PC-9 (cell line): ENCODE measurements around the gene METTL15. TPM values are rescaled to one million over a fixed set of nuclear protein-coding genes. Genes with fewer than 3 reads are reported as not detected.

Experiments
- BruUV-seq: library from RNA; stranded (reverse); fragments of 400-500 nt; replicated peaks from 2 replicates; lab custom pipeline; 2021; lab: Mats Ljungman, UMichigan
- CTCF ChIA-PET: fragments of 300-600 bp; sonication (Branson Sonifier 250); formaldehyde crosslinking; loops from one replicate; lab custom pipeline; 2022; ENCODE audit warnings: antibody characterized with exemption; lab: Charles Lee
- POLR2A ChIA-PET: fragments of 300-600 bp; sonication (Branson Sonifier 250); formaldehyde crosslinking; loops from one replicate; lab custom pipeline; 2022; ENCODE audit warnings: antibody characterized with exemption; ENCODE audit not compliant: unreplicated experiment; lab: Charles Lee
- DNase-seq, 2 experiments: peaks; one replicate each; pipeline versions ENCODE4 v3.0.0 to v3.0.0-alpha.2; 2015 to 2022; ENCODE audit warnings: mixed read lengths in 1 of 2
- H2AFZ ChIP-seq: fragments of 200-600 bp; sonication (generic); 2 replicates; pipeline ENCODE4 v1.8.1; 2017; ENCODE audit warnings: antibody characterized with exemption
- H3F3A ChIP-seq: fragments of 200-600 bp; sonication (generic); 2 replicates; pipeline ENCODE4 v1.8.1; 2017; ENCODE audit warnings: antibody characterized with exemption, mild to moderate bottlenecking, low read depth; ENCODE audit not compliant: insufficient read depth
- H3K27ac ChIP-seq: fragments of 200-600 bp; sonication (generic); 2 replicates; pipeline ENCODE4 v1.6.1; 2016; ENCODE audit warnings: mixed run types
- H3K27me3 ChIP-seq: fragments of 200-600 bp; sonication (generic); 2 replicates; pipeline ENCODE4 v1.6.1; 2016; ENCODE audit warnings: low read depth, mixed run types; ENCODE audit not compliant: insufficient read depth
- H3K36me3 ChIP-seq: fragments of 200-600 bp; sonication (generic); 2 replicates; pipeline ENCODE4 v1.6.1; 2016; ENCODE audit warnings: low read depth, mixed run types
- H3K4me1 ChIP-seq: fragments of 200-600 bp; sonication (generic); replicated peaks from 2 replicates; pipeline ENCODE4 v1.6.1; 2016; ENCODE audit warnings: mixed run types; ENCODE audit not compliant: insufficient read depth
- H3K4me2 ChIP-seq: fragments of 200-600 bp; sonication (generic); 2 replicates; pipeline ENCODE4 v1.6.1; 2017; ENCODE audit warnings: mixed run types
- H3K4me3 ChIP-seq: fragments of 200-600 bp; sonication (generic); 2 replicates; pipeline ENCODE4 v1.6.1; 2016; ENCODE audit warnings: mixed run types
- H3K79me2 ChIP-seq: fragments of 200-600 bp; sonication (generic); 2 replicates; pipeline ENCODE4 v1.6.1; 2017; ENCODE audit warnings: low read depth, mixed run types
- H3K9me2 ChIP-seq: fragments of 200-600 bp; sonication (generic); 2 replicates; pipeline ENCODE4 v1.8.1; 2017; ENCODE audit warnings: mild to moderate bottlenecking; ENCODE audit not compliant: insufficient read depth
- H3K9me3 ChIP-seq: fragments of 200-600 bp; sonication (generic); 2 replicates; pipeline ENCODE4 v1.8.1; 2016; ENCODE audit warnings: low read depth; ENCODE audit not compliant: insufficient read depth
- H4K20me1 ChIP-seq: fragments of 200-600 bp; sonication (generic); 2 replicates; pipeline ENCODE4 v1.8.1; 2017; ENCODE audit not compliant: insufficient read depth
- CTCF ChIP-seq: fragments of 200-600 bp; sonication (generic); conservative IDR thresholded peaks from 2 replicates; pipeline ENCODE4 v1.6.1; 2017; ENCODE audit warnings: mixed run types, antibody characterized with exemption, mild to moderate bottlenecking, moderate library complexity
- EZH2 ChIP-seq: fragments of 200-600 bp; sonication (generic); IDR thresholded peaks from 2 replicates; pipeline ENCODE4 v1.8.0; 2017; ENCODE audit warnings: antibody characterized with exemption, low read depth
- intact Hi-C: fragments of 100-400 bp; cut with micrococcal nuclease; formaldehyde crosslinking; loops from one replicate; pipeline ENCODE4 v1.10.0; 2022; ENCODE audit not compliant: unreplicated experiment
- total RNA-seq: library from RNA; stranded (reverse); gene quantifications from 2 replicates; pipeline ENCODE4 v1.2.3, GENCODE V29; 2021

The METTL15 gene
- total RNA-seq, 1 experiment from 2014 or later = 19.9 TPM

DNA sequence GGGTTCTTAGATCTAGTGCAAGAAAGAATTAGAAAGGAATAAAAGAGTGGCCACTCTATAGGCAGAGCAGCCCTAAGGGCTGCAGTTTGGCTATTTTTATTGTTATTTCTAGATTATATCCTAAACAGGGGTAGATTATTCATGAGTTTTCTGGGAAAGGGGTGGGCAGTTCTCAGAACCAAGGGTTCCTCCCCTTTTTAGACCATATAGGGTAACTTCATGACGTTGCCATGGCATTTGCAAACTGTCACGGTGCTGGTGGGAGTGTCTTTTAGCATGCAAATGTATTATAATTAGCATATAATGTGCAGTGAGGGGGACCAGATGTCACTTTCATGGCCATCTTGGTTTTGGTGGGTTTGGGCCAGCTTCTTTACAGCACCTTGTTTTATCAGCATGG is 44.6 kb downstream of the METTL15 start:
- TF ChIP-seq EZH2 (no peak), CTCF (no peak)
- Histone ChIP-seq H3K4me3 (no peak overlapping the region), H3K9me3 (no peaks in the 10 kb centered on the region), H3K4me2 (no peak overlapping the region), H3F3A (no peaks in the 10 kb centered on the region), H3K79me2 (no peaks in the 10 kb centered on the region), H4K20me1 (no peaks in the 10 kb centered on the region), H3K4me1 (no peaks in the 10 kb centered on the region), H3K27me3 (no peaks in the 10 kb centered on the region), H2AFZ (no peak overlapping the region), H3K9me2 (no peaks in the 10 kb centered on the region), H3K36me3 (no peaks in the 10 kb centered on the region), H3K27ac (no peak overlapping the region)
- POLR2A ChIA-PET = no interaction called here
- CTCF ChIA-PET = no interaction called here
- DNase-seq = no peak
- BruUV-seq = no TSS peak
- intact Hi-C loops = no loop called here

DNA sequence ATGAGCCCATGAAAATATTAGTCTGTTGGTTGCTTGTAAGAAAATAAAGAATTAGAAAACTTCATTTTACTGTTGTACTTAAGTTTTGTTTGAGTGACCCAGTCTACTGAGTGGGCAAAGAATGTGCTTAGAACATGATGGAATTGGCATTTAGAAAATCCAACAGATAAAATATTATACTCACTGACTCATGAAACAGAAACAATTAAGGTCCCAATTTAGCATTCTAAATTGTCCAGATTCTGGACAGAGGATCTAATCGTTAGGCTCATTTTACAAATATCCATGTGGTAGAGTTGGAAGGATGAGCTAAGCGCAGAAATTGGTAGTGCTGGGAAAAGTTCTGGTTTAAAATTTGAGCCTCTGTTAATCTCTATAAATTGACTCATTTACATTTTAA is 45.4 kb downstream of the METTL15 start:
- Histone ChIP-seq H3K36me3 (no peaks in the 10 kb centered on the region; the same call in 1 of the 2 replicates), H4K20me1 (no peaks in the 10 kb centered on the region), H3K9me2 (no peaks in the 10 kb centered on the region), H3K4me2 (no peak overlapping the region), H3K27me3 (no peaks in the 10 kb centered on the region), H3K79me2 (no peaks in the 10 kb centered on the region), H3K27ac (no peak overlapping the region), H2AFZ (no peak overlapping the region), H3K4me3 (no peak overlapping the region), H3K9me3 (no peaks in the 10 kb centered on the region), H3K4me1 (no peaks in the 10 kb centered on the region), H3F3A (no peaks in the 10 kb centered on the region)
- BruUV-seq = no TSS peak
- TF ChIP-seq EZH2 (no peak), CTCF (no peak)
- no peak for DNase-seq
- intact Hi-C loops = no loop called here
- ChIA-PET CTCF (no interaction called here), POLR2A (no interaction called here)

GRCh38 chr11:28168718-28169117 is 60.5 kb downstream of the METTL15 start:
- H3K4me2 ChIP-seq = no peak overlapping the region
- no peaks in the 10 kb centered on the region for H3F3A ChIP-seq
- peaks cover 4% of the 10 kb centered on the region for H3K36me3 ChIP-seq
- no peaks in the 10 kb centered on the region for H3K27me3 ChIP-seq
- BruUV-seq = no TSS peak
- H3K79me2 ChIP-seq = no peaks in the 10 kb centered on the region
- POLR2A ChIA-PET = no interaction called here
- DNase-seq = no peak
- H3K4me1 ChIP-seq = no peaks in the 10 kb centered on the region
- H3K9me2 ChIP-seq = no peaks in the 10 kb centered on the region
- TF ChIP-seq CTCF = no peak
- TF ChIP-seq EZH2 = no peak
- H2AFZ ChIP-seq = no peak overlapping the region
- CTCF ChIA-PET = no interaction called here
- no peak overlapping the region for H3K4me3 ChIP-seq
- no peak overlapping the region for H3K27ac ChIP-seq
- intact Hi-C loops = no loop called here
- H4K20me1 ChIP-seq = no peaks in the 10 kb centered on the region
- peaks cover 4% of the 10 kb centered on the region; the same call in 1 of the 2 replicates for H3K9me3 ChIP-seq
